NT2/D1 (cell line): Measurements from ENCODE around the gene HOXA3.

Experiments used
- SUZ12 ChIP-seq: IDR thresholded peaks from 2 replicates; pipeline ENCODE4 v1.6.1; 2011; ENCODE audit not compliant: insufficient read length, insufficient read depth; ENCODE audit errors: extremely low read depth
- YY1 ChIP-seq: IDR thresholded peaks from 2 replicates; pipeline ENCODE4 v1.6.1; 2011; ENCODE audit not compliant: insufficient read length, insufficient read depth
- ZNF274 ChIP-seq: IDR thresholded peaks from 2 replicates; pipeline ENCODE4 v1.6.1; 2011; ENCODE audit warnings: mild to moderate bottlenecking, low read depth, low read length

- TF ChIP-seq ZNF274 (no peak), YY1 (no peak), SUZ12 (no peak)
Measured at GRCh38 chr7:27112955-27113949, 39.1 kb downstream of the HOXA3 start.
